ENCODE data around the gene RBM15B.

DNA sequence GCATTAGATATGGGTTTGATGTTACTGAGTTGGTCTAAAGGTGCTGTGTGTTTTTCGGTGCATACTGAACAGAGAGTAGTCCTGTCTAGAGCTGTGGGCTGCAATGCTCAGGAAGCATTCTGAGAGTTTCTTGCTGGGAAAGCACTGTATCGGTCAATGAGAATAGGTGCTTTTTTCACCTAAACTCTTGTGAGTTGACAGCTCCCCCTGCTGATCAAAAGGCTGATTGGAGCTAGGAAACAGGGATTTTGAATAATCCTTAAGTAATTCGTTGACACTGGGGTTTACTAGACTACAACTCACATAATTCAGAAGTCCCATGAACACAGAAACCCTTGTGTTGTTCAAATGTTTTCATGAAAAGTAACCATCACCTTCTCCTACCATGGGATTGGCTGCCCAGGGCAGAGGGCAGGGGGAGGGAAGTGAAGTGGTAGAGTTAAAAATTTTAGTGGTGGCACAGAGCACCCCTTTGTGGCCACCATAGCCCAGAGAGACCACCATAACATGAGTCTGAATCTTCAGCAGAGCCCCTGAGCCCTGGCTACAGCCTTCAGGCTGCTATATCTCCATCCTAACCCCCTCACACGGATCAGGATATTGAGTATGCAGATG is 19.0 kb upstream of the RBM15B start:
- TF ChIP-seq, protein P1, sequence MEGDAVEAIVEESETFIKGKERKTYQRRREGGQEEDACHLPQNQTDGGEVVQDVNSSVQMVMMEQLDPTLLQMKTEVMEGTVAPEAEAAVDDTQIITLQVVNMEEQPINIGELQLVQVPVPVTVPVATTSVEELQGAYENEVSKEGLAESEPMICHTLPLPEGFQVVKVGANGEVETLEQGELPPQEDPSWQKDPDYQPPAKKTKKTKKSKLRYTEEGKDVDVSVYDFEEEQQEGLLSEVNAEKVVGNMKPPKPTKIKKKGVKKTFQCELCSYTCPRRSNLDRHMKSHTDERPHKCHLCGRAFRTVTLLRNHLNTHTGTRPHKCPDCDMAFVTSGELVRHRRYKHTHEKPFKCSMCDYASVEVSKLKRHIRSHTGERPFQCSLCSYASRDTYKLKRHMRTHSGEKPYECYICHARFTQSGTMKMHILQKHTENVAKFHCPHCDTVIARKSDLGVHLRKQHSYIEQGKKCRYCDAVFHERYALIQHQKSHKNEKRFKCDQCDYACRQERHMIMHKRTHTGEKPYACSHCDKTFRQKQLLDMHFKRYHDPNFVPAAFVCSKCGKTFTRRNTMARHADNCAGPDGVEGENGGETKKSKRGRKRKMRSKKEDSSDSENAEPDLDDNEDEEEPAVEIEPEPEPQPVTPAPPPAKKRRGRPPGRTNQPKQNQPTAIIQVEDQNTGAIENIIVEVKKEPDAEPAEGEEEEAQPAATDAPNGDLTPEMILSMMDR (IDR thresholded peaks at IDR 0.05) = peak; percentile 79
- TF ChIP-seq, protein P2, sequence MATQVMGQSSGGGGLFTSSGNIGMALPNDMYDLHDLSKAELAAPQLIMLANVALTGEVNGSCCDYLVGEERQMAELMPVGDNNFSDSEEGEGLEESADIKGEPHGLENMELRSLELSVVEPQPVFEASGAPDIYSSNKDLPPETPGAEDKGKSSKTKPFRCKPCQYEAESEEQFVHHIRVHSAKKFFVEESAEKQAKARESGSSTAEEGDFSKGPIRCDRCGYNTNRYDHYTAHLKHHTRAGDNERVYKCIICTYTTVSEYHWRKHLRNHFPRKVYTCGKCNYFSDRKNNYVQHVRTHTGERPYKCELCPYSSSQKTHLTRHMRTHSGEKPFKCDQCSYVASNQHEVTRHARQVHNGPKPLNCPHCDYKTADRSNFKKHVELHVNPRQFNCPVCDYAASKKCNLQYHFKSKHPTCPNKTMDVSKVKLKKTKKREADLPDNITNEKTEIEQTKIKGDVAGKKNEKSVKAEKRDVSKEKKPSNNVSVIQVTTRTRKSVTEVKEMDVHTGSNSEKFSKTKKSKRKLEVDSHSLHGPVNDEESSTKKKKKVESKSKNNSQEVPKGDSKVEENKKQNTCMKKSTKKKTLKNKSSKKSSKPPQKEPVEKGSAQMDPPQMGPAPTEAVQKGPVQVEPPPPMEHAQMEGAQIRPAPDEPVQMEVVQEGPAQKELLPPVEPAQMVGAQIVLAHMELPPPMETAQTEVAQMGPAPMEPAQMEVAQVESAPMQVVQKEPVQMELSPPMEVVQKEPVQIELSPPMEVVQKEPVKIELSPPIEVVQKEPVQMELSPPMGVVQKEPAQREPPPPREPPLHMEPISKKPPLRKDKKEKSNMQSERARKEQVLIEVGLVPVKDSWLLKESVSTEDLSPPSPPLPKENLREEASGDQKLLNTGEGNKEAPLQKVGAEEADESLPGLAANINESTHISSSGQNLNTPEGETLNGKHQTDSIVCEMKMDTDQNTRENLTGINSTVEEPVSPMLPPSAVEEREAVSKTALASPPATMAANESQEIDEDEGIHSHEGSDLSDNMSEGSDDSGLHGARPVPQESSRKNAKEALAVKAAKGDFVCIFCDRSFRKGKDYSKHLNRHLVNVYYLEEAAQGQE (IDR thresholded peaks at IDR 0.05; ENCODE audit: insufficient read depth in 1 of 2, low read depth in 2 of 2, low read length in 1 of 2) = no peak
- TF ChIP-seq POLR2AphosphoS5 (IDR thresholded peaks at IDR 0.05; ENCODE audit: low read depth, low read length) (no peak), SIN3A (IDR thresholded peaks at IDR 0.05; ENCODE audit: borderline replicate concordance, insufficient read depth, low read depth, low read length) (no peak)

Measured in Panc1 (cell line).